Measurements from ENCODE around the gene NHSL1. TPM values are rescaled to one million over a fixed set of nuclear protein-coding genes. Genes with fewer than 3 reads are reported as not detected.

NHSL1 gene
- total RNA-seq, 2 experiments from 2014 or later: 0.68 to 0.76 TPM

DNA sequence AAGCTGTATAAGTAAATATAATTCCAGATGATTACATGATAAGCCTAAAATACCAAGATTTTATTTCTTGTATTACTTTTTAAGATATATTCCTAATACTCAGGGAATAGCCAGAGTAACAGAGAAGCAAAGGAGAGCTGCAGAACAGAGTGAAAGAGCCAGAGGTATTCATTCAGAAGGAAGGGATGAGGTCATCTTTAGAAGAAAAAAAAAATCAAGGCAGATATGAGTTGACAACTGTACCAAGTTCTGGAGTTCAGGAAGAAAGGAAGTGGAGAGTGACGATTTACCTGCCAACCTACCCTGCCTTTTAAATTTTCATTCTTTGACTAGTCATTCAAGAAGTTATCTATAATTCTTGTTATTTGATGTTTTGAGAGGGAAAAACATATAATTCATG is 28.8 kb upstream of the NHSL1 start:
- Mint-ChIP-seq H3K4me3 (no peak overlapping the region), H3K27me3 (peaks cover 11% of the 10 kb centered on the region), H3K4me1 (no peaks in the 10 kb centered on the region), H3K9me3 (no peaks in the 10 kb centered on the region), H3K36me3 (no peaks in the 10 kb centered on the region), H3K27ac (no peak overlapping the region)
- DNase-seq: no peak

DNA sequence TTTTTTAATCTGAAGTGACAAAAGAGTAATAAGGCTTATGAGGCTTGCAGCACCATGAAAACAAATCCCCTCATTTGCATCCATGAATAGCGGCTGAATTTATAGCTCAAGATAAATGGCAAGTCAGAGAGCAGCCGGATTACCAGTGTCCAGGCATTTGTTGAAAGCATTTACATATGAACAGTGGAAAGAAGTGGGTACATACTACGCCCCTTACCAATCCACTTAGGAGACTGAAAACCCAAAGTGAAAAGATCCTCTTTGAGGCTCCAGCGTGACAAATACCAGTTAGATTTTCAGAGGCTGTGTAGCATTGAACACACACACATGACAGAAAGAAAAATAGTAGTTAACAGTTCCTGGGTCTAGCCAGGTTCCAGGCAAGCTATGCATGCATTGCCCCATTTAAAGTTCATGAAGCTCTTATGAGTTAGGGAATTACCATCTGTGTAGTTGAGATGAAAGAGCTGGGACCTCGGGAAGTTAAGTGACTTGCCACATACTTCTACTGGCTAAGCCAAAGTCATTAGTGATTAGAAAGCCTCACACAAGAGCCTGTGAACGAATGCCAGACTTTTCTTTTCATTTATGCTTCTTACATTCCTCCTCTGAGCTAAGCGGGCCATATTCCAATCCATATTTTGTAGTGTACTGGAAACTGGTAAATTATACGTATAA is 28.3 kb upstream of the NHSL1 start:
- no peak overlapping the region for H3K27ac Mint-ChIP-seq
- H3K27me3 Mint-ChIP-seq: peaks cover 11% of the 10 kb centered on the region
- DNase-seq: no peak
- H3K9me3 Mint-ChIP-seq: no peaks in the 10 kb centered on the region
- H3K36me3 Mint-ChIP-seq: no peaks in the 10 kb centered on the region
- H3K4me1 Mint-ChIP-seq: no peaks in the 10 kb centered on the region
- no peak overlapping the region for H3K4me3 Mint-ChIP-seq

DNA sequence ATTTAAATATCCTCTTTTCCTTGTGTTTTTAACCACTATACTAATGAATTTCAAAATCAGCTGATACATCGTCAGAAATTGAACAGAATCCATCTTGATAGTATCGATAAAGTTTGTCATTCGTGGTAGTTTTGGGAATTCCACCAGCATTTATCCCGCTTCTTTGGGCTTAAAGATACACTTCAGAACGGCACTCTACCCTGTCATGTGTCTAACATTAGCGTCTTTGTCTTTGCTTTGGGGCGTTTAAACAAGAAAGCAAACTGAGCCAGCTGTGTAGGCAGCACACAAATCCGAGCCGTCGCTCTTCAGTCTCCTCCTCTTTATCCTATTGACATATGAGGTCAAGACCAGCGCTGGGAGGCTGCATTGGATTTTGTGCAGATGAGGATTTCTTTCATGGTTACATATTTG is 27.5 kb upstream of the NHSL1 start:
- no peak overlapping the region for H3K4me3 Mint-ChIP-seq
- H3K27me3 Mint-ChIP-seq: peaks cover 12% of the 10 kb centered on the region

DNA sequence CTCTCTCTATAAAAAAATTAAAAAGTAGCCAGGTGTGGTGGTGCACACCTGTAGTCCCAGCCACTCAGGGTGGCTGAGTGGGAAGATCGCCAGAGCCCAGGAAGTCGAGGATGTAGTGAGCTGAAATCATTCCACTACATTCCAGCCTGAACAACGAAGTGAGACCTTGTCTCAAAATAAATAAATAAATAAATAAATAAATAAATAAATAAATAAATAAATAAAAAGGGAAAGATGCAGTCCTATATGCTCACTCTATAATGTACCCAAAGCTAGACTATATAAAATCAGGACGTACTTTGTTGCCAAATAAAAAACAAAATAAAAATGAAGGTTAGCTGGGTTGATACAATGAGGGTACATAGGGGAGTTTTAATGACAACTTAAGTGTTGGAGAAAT is 26.1 kb upstream of the NHSL1 start:
- H3K36me3 Mint-ChIP-seq: no peaks in the 10 kb centered on the region

More for the DNA sequence above, 27.5 kb upstream of the NHSL1 start:
- DNase-seq: no peak
- no peak overlapping the region for H3K27ac Mint-ChIP-seq
- peaks cover 1% of the 10 kb centered on the region for H3K4me1 Mint-ChIP-seq
- H3K9me3 Mint-ChIP-seq: no peaks in the 10 kb centered on the region
- H3K36me3 Mint-ChIP-seq: no peaks in the 10 kb centered on the region

DNA sequence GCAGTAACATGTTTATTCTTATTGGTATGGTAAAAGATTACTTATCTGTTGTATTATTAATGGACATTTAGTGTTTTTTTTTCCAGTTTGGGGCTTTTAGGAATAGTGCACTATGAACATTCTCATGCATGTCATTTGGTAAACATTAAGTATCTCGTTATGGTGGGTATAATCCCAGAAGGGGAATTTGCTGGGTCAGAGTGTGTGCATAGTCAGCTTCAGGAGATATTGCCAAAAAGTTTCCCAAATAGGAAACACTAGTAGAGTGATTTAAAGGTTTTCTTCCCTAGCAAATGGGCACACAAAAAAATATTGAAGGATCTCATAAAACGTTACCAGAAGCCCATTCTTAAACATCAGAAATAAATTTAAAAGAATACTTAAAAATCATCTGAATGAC is 25.2 kb upstream of the NHSL1 start:
- H3K4me1 Mint-ChIP-seq: peaks cover 6% of the 10 kb centered on the region
- H3K9me3 Mint-ChIP-seq: no peaks in the 10 kb centered on the region
- no peak overlapping the region for H3K27ac Mint-ChIP-seq
- no peak overlapping the region for H3K4me3 Mint-ChIP-seq
- H3K27me3 Mint-ChIP-seq: peaks cover 17% of the 10 kb centered on the region
- DNase-seq: no peak
- H3K36me3 Mint-ChIP-seq: no peaks in the 10 kb centered on the region

More for the DNA sequence above, 26.1 kb upstream of the NHSL1 start:
- Mint-ChIP-seq H3K4me3 (no peak overlapping the region), H3K27me3 (peaks cover 17% of the 10 kb centered on the region), H3K9me3 (no peaks in the 10 kb centered on the region), H3K27ac (no peak overlapping the region), H3K4me1 (peaks cover 6% of the 10 kb centered on the region)
- DNase-seq: no peak

DNA sequence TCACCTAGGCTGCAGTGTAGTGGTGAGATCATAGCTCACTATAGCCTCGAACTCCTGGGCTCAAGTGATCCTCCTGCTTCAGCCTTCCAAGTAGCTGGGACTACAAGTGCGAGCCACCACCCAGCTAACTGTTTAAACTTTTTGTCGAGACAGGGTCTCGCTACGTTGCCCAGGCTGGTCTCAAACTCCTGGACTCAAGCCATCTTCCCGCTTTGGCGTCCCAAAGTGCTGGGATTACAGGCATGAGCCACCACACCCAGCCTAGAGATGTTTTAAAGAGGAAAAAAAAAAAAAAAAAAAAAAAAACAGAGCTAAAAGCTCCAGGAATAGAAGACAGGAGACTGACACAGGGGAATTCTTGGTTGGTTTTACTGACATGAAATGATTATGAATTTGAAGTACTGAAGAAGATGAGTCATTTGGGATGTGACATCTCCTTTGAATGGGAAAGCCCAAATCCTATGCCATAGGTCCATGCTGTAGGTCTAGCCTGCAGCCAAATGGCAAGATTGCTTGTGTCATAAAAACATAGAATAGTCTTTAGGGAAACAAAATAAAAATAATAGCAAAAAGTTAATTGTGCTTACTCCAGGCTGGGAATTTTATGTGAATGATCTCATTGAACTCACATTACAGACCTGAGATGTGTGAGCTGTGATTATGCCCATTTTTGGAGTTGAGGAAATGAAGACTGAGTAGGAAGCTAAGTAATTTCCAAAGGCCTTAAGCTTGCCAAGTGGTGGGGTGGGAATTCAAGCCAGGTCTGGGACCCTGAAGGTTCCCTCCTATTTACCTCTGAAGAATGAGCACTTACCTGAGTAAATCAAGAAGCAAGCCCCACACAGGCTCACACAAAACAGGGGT is 24.3 kb upstream of the NHSL1 start:
- Mint-ChIP-seq H3K9me3 (no peaks in the 10 kb centered on the region), H3K4me3 (no peak overlapping the region), H3K36me3 (no peaks in the 10 kb centered on the region), H3K4me1 (peaks cover 6% of the 10 kb centered on the region), H3K27ac (no peak overlapping the region), H3K27me3 (peaks cover 17% of the 10 kb centered on the region)
- no peak for DNase-seq

DNA sequence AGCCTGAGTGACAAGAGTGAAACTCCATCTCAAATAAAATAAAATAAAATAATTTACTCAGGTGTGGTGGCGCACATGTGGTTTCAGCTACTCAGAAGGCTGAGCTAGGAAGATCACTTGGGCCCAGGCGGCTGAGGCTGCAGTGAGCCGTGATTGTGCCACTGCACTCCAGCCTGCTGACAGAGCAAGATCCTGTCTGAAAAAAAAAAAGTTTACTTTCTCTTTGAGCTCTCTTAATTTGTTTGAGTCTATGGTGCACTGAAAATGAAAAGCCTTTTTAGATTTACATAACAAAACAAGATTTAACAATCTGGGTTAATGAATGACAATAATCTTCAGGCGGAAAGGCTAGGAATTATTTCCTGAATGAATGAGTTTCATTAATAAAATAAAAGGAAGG is 23.3 kb upstream of the NHSL1 start:
- Mint-ChIP-seq H3K27ac (no peak overlapping the region), H3K27me3 (peaks cover 18% of the 10 kb centered on the region), H3K4me1 (peaks cover 7% of the 10 kb centered on the region), H3K36me3 (peaks cover 2% of the 10 kb centered on the region), H3K4me3 (no peak overlapping the region), H3K9me3 (peaks cover 3% of the 10 kb centered on the region)
- DNase-seq: no peak

DNA sequence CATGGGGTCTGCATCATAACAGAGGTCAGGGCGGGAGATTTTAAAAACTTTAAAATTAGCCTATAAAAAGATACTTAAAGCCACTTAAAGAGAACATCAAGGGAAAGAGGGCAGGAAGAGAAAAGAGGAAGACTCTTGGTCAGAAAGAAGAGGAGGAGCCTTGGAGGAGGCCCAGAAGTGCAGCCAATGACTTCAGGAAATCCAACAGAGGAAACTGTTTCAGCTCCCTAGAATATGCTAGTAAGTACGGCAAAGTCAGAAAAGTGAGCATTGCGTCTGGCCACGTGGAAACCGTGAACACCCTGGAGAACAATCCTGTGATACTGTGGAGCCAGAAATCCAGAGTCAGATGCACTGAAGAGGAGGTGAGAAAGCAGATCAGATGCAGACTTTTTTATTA is 22.5 kb upstream of the NHSL1 start:
- H3K9me3 Mint-ChIP-seq: peaks cover 3% of the 10 kb centered on the region
- no peak overlapping the region for H3K27ac Mint-ChIP-seq
- H3K36me3 Mint-ChIP-seq: peaks cover 2% of the 10 kb centered on the region
- no peak overlapping the region for H3K4me3 Mint-ChIP-seq
- H3K4me1 Mint-ChIP-seq: peaks cover 7% of the 10 kb centered on the region
- H3K27me3 Mint-ChIP-seq: peaks cover 16% of the 10 kb centered on the region
- DNase-seq: no peak

DNA sequence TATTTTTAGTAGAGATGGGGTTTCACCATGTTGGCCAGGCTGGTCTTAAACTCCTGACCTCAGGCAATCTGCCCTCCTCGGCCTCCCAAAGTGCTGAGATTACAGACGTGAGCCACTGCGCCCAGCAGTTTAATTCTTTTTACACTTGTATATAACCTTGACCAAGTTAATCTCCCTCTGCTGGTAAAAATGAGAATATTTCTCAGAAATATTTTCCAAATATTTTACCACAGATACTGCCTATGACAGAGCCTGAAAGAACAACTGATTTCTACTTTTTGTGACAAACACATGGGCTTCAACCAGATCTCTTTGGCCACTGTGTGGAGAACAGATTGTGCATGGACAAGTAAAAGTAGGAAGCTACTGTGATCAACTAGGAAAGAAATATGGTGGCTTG is 21.2 kb upstream of the NHSL1 start:
- no peak overlapping the region for H3K27ac Mint-ChIP-seq
- H3K4me1 Mint-ChIP-seq: peaks cover 7% of the 10 kb centered on the region
- DNase-seq: no peak
- H3K27me3 Mint-ChIP-seq: peaks cover 14% of the 10 kb centered on the region
- peaks cover 3% of the 10 kb centered on the region for H3K9me3 Mint-ChIP-seq
- H3K4me3 Mint-ChIP-seq: no peak overlapping the region
- peaks cover 2% of the 10 kb centered on the region for H3K36me3 Mint-ChIP-seq

DNA sequence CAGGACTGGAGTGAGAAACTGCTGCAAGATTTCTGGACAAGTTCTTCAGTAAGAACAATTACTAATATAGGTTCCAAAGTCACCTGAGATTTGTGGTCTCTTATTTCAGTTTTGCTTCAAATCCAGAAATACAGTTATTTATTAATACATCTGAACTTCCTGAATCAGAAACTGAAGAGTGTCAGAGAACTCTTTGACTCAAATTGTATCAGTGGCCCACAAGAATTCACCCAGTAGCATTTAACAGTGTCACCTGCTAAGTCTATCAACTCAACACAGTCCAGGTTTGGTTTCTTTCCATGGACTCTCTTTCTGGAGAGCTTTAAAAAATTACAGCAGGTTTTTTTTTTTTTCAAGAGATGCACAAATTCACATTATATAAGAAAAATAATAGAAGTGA is 18.8 kb upstream of the NHSL1 start:
- Mint-ChIP-seq H3K27ac (no peak overlapping the region), H3K9me3 (peaks cover 3% of the 10 kb centered on the region), H3K36me3 (peaks cover 2% of the 10 kb centered on the region), H3K27me3 (peaks cover 11% of the 10 kb centered on the region), H3K4me3 (no peak overlapping the region), H3K4me1 (peaks cover 10% of the 10 kb centered on the region)
- no peak for DNase-seq

DNA sequence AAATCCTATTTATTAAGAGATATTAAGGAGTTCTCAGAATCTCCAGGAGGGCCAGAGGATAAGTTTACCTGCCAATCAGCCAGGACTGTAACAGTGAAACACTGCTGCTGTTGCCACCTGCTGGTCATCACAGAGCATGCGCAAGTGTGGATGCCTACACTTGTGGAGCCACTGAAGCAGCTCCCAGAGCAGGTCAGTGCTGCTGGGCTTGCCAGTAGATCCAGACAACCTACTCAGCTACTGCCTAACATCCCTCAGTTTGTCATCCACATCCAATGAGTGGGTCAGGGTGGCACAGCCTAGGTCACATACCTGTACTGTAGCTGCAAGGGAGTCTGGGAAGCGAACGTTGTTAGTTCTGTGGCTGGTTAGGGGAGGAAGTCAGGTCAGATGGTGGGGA is 18.3 kb upstream of the NHSL1 start:
- Mint-ChIP-seq H3K4me1 (peaks cover 10% of the 10 kb centered on the region), H3K4me3 (no peak overlapping the region), H3K36me3 (peaks cover 2% of the 10 kb centered on the region), H3K27me3 (peaks cover 11% of the 10 kb centered on the region), H3K27ac (no peak overlapping the region), H3K9me3 (peaks cover 3% of the 10 kb centered on the region)
- peak; percentile 40 for DNase-seq

DNA sequence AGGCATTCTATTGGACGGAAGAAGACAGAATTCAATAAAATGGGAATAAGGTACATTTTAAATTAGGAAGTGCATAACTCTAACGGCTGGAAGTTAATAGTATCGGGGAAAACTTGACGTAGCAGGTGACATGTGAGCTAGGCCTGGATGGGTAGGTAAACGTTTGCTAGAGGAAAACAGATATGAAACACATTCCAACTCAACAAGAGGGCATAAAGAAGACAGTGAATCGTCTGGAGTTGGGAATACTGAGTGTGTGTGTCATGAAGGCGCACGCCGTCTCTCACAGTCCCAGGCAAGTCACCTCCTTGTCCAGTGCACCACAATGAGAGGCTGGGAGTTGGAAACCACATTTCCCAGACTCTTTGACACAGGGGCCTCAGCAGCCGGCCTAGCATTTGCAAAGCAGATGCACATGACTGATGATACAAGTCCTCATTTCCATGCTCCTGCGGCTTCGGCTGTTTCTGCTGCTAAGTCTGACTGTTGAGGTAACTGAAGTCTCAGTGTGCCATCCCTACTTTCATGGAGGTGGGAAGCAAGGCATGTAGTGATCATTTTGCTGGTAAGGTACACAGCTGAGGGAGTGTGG is 16.5 kb upstream of the NHSL1 start:
- peaks cover 3% of the 10 kb centered on the region for H3K9me3 Mint-ChIP-seq
- no peak overlapping the region for H3K4me3 Mint-ChIP-seq
- peaks cover 2% of the 10 kb centered on the region for H3K36me3 Mint-ChIP-seq
- peaks cover 4% of the 10 kb centered on the region for H3K27me3 Mint-ChIP-seq
- H3K4me1 Mint-ChIP-seq: peaks cover 4% of the 10 kb centered on the region
- no peak for DNase-seq
- H3K27ac Mint-ChIP-seq: no peak overlapping the region

DNA sequence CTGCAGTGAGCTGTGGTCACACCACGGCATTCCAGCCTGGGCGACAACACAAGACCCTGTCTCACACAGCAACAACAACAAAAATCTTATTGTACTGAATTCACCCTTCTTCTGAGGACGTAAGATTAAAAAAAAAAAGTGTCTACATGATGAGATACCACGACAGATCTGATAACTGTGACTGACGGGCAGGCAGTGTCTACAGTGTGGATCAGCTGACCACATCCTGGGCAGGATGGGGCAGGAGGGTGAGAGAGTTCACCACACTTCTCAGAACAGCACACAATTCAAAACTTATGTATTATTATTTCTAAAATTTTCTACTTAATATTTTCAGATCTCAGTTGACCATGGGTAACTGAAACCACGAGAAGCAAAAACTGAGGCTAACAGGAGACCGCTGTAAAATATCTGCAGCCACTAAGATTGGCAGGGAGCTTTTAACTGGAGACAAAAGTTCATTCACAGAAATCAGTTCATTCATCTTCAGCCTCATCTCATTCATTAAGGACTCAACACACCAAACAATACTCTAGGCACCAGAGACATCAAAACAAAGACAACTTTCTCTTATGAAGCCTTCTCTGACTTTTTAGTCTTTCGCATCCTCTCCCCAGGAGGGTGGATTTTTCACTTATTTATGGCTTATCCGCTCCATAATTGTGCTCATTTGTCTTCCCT is 15.7 kb upstream of the NHSL1 start:
- no peak for DNase-seq
- Mint-ChIP-seq H3K4me3 (no peak overlapping the region), H3K27ac (no peak overlapping the region), H3K36me3 (peaks cover 2% of the 10 kb centered on the region), H3K27me3 (peaks cover 4% of the 10 kb centered on the region), H3K9me3 (peaks cover 3% of the 10 kb centered on the region), H3K4me1 (peaks cover 4% of the 10 kb centered on the region)

DNA sequence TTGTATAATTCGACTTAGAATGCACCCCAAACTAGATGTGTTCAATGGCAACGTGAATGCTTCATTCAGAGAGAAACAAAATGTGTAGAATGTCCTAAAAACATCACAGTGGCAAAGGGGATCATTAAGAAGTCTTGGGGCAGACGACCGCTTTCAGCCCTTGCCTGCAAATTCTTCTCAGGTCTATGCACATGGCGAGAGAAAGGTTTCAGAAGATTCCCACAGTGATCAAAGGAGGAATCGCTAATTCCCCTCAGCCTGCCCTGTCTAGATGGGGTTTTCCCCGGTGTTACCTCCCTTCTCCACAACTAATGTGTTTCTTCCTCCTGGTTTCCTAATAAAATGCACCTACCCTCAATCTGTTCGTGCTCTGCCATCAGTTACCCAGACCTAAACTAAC is 13.3 kb upstream of the NHSL1 start:
- Mint-ChIP-seq H3K4me1 (peaks cover 4% of the 10 kb centered on the region), H3K9me3 (peaks cover under 1% of the 10 kb centered on the region), H3K4me3 (no peak overlapping the region), H3K27ac (no peak overlapping the region), H3K27me3 (peaks cover 4% of the 10 kb centered on the region), H3K36me3 (peaks cover under 1% of the 10 kb centered on the region)
- no peak for DNase-seq

DNA sequence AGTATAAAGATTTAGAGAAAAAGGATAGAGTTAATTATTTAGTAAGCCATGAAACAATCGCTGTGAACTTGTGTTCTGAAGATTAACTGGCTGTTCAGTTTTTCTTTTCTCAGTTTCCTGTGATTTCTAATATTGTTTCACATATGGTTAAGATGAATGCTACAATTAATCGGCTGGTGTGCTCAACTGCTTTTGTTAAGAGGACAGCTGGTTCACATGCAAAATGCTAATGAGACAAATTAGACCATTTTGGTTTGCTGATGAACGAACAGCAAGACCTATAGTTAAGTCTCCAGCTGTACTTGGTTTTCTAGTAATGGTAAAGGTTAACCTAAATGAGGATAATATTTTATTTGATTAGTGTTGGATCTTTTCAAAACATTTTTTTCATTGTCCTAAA is 10.8 kb upstream of the NHSL1 start:
- Mint-ChIP-seq H3K9me3 (no peaks in the 10 kb centered on the region), H3K36me3 (no peaks in the 10 kb centered on the region), H3K4me3 (no peak overlapping the region), H3K4me1 (peaks cover 3% of the 10 kb centered on the region), H3K27me3 (peaks cover 4% of the 10 kb centered on the region), H3K27ac (no peak overlapping the region)
- DNase-seq: no peak

Measured in activated naive CD8-positive, alpha-beta T cell treated with anti-CD3 and anti-CD28 coated beads for 36 hours (primary cell).